Measurements from ENCODE around the gene AMZ1.
A peak's percentile ranks its signal among the peaks of the same experiment; 100 is the strongest.
"Not testable (repeated sequence)": the region's sequence is repeated elsewhere in the genome, so short reads cannot be mapped to it uniquely, and the experiment has no call there.

The AMZ1 gene

GRCh38 chr7:2714636-2715035, 26.6 kb downstream of the AMZ1 start:
- DNase-seq, result no peak

- no peak for DNase-seq
Observed at GRCh38 chr7:2715341-2716231, 27.6 kb downstream of the AMZ1 start.

GRCh38 chr7:2716488-2716887, 28.5 kb downstream of the AMZ1 start:
- no peak for DNase-seq

GRCh38 chr7:2716906-2717292, 28.9 kb downstream of the AMZ1 start:
- DNase-seq, result no peak

- no peak for DNase-seq
Observed at GRCh38 chr7:2717293-2718261, 29.6 kb downstream of the AMZ1 start.

- no peak for DNase-seq
Observed at GRCh38 chr7:2718296-2718965, 30.4 kb downstream of the AMZ1 start.

GRCh38 chr7:2719007-2719406, 31.0 kb downstream of the AMZ1 start:
- peak; percentile 48 for DNase-seq

GRCh38 chr7:2720024-2720423, 32.0 kb downstream of the AMZ1 start:
- no peak for DNase-seq

- no peak for DNase-seq
Observed at GRCh38 chr7:2721842-2722241, 33.8 kb downstream of the AMZ1 start.

GRCh38 chr7:2722591-2722990, 34.6 kb downstream of the AMZ1 start:
- no peak for DNase-seq

GRCh38 chr7:2723138-2723850, 35.3 kb downstream of the AMZ1 start:
- no peak for DNase-seq

GRCh38 chr7:2724036-2724435, 36.0 kb downstream of the AMZ1 start:
- not testable (repeated sequence) for DNase-seq

- DNase-seq, result no peak
Observed at GRCh38 chr7:2724453-2725177, 36.6 kb downstream of the AMZ1 start.

GRCh38 chr7:2725178-2726105, 37.4 kb downstream of the AMZ1 start:
- no peak for DNase-seq

- no peak for DNase-seq
Observed at GRCh38 chr7:2726316-2727018, 38.5 kb downstream of the AMZ1 start.

GRCh38 chr7:2727206-2727605, 39.2 kb downstream of the AMZ1 start:
- DNase-seq, result not testable (repeated sequence)

- DNase-seq, result no peak
Observed at GRCh38 chr7:2728316-2729030, 40.5 kb downstream of the AMZ1 start.

- DNase-seq, result no peak
Observed at GRCh38 chr7:2729031-2729892, 41.3 kb downstream of the AMZ1 start.
